Embryonic facial prominence (tissue), 1 donor: ENCODE measurements around the gene RENBP.

Experiments used
- DNase-seq: peaks from one replicate; pipeline ENCODE4 v3.0.0-alpha.2; 2016; ENCODE audit errors: extremely low spot score

Gene RENBP

GRCh38 chrX:153933748-153934147 lies 10.7 kb downstream of the RENBP start:
- no peak for DNase-seq

GRCh38 chrX:153932220-153932915 lies 12.1 kb downstream of the RENBP start:
- no peak for DNase-seq

- DNase-seq, result no peak
Observed at GRCh38 chrX:153931748-153932147, 12.7 kb downstream of the RENBP start.

- DNase-seq, result no peak
Observed at GRCh38 chrX:153931151-153931550, 13.3 kb downstream of the RENBP start.

- DNase-seq, result no peak
Observed at GRCh38 chrX:153930011-153930910, 14.2 kb downstream of the RENBP start.

DNA sequence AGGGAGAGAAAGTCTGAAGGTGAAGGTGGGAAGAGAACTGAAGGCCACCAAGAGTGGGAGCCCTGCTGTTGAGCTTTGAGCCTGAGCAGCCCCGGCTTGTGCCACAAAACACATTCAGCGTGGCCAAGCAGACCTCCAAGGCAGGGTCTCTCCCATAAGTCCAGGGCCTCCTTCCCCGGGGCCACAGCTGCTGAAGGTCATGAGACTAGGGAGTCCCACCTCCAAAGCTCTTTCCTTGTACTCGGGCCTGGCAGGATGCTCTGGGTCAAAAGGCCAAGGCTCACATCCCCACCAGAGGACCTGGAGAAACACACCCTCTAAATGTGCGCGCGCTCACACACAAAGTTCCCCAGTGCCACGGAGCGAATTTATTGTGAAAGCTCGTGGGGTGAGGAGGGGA lies 14.9 kb downstream of the RENBP start:
- no peak for DNase-seq

DNA sequence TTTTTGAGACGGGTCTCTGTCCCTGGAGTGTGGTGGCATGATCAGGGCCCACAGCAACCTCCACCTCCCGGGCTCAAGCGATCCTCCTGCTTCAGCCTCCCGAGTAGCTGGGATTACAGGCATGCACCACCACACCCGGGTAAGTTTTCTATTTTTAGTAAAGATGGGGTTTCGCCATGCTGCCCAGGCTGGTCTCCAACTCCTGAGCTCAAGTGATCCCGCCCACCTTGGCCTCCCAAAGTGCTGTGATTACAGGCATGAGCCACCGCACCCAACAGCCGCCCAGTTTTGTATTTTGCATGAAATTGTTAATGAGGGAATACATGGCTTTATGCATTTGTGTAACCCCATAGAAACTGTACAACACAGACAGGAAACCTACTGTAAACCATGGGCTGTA lies 15.6 kb downstream of the RENBP start:
- DNase-seq, result no peak

DNA sequence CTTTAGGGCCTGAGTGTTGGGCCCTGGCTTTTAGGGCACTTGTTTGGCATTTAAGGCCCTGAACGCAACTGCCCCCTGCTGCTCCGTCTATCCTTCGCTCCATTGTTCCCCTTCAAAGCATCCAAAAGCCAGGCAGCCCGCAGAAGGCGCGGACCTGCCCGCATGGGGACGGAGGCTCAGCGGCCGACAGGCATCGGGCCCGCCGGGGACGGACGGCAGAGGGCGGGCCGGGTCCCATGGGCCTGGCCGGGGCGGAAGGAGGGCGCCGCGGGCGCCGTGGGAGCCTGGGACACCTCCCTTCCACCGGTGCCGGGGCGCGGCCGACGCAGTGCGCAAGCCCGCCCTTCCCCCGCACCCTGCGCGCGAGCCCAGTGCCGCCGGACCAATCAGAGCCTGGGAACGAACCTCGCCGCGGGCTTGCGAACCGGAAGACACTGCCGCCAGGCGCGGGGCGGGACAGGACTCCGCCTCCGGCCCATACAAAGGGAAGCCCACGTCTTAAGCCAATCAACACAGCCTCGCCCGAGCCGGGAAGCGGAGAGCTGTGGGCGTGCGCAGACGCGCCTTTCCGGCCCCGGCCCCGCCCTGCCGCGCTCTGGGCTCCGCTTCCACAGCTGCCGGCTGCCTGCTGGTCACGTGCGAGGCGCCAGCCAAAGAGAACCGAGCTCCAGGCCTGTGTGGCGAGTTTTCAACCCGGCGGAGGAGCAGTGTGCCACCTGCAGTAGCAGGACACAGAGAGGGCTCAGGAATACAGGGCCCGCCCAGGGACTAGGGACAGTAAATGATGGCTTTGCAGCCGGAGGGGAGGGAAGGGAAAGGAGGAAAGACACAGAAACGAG lies 16.3 kb downstream of the RENBP start:
- peak; percentile 92 for DNase-seq

DNA sequence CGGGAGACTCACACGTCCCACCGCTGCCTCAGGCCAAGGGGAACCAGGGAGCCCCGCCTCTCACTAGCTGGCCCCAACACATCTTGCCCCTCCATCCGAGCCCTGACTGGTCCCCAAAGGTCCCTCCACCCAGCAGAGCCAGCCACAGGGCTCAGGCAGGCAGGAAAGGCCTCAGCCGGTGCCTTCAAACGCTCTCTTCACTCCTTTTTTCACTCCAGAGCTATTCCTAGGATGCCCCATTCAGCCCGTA lies 16.8 kb downstream of the RENBP start:
- no peak for DNase-seq

DNA sequence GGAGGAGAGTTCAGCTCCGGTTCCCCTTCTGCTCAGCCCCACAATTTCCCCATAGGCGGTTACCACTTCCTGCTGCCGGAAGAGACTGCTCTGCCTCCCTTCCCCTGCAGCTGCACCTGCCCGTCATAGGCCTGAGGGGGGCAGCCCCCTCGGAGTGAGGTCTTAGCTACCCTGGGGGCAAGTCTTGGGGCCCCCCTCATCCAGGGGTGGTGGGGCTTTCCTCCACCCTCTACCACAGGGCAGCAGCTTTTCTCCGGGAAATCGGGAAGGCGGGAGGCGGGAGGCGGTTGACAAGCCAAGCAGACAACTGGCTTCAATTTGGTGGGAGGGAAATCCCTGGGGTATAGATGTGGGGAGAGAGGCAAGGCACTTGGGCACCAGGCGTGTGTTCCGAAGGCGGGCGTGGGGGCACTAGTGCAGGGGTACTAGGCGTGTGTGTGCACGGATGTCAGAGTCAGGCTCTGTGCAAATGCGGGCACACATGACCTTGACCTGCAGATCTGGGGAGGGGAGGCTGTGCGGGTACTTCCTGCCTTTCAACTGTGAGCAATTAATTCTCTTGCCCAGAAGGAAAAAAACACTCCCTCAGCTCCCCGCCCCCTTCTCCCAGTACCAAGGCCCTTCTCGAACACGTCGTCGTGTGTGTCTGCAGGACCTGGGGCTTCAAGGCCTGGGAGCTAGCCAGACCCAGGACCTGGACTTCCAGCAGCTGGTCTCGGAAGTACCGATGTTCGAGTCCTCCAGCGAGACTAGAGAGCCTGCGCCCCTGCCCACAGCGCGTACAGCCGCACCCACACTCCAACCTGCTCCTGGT lies 17.4 kb downstream of the RENBP start:
- DNase-seq, result peak; percentile 39

DNA sequence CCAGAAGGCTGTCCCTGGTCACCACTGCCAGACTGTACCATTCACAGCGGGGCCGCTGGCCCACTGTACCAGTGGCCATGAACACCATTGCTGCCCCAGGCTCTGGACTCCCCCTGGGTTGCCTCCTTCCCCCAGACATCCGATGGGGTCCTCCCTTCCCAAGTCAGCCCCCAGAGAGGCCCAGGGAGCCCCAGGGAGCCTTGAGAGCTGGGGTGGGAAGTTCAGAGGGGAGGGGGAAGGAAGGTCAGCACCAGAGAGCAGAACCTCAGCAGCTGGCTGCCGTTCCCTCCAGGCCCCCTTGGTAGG lies 17.9 kb downstream of the RENBP start:
- no peak for DNase-seq

- no peak for DNase-seq
Observed at GRCh38 chrX:153925739-153926551, 18.5 kb downstream of the RENBP start, which contains the start of gene ARHGAP4. Gene ARHGAP4 (minus strand): TSS chrX:153926264. CDS start chrX:153926202, 62 bp downstream.

DNA sequence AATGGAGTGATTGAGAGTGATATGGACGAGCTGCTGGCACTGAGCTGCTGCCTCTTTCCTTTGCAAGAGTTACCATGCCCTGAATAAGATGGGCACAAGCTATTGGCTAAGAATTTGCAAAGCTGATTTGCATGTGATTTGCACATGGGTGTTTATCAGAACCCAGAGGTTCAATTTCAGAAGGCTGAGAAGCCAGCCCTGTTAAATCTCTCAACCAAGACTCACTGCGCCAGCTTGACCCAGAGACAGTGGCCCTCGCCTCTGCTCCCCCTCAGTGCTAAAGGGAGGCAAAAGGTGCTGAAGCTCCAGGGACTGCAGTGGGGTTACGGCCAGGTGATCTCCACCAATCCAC lies 19.1 kb downstream of the RENBP start:
- no peak for DNase-seq

GRCh38 chrX:153924149-153924861 lies 20.1 kb downstream of the RENBP start:
- no peak for DNase-seq

GRCh38 chrX:153922932-153923857 lies 21.2 kb downstream of the RENBP start:
- DNase-seq, result no peak

DNA sequence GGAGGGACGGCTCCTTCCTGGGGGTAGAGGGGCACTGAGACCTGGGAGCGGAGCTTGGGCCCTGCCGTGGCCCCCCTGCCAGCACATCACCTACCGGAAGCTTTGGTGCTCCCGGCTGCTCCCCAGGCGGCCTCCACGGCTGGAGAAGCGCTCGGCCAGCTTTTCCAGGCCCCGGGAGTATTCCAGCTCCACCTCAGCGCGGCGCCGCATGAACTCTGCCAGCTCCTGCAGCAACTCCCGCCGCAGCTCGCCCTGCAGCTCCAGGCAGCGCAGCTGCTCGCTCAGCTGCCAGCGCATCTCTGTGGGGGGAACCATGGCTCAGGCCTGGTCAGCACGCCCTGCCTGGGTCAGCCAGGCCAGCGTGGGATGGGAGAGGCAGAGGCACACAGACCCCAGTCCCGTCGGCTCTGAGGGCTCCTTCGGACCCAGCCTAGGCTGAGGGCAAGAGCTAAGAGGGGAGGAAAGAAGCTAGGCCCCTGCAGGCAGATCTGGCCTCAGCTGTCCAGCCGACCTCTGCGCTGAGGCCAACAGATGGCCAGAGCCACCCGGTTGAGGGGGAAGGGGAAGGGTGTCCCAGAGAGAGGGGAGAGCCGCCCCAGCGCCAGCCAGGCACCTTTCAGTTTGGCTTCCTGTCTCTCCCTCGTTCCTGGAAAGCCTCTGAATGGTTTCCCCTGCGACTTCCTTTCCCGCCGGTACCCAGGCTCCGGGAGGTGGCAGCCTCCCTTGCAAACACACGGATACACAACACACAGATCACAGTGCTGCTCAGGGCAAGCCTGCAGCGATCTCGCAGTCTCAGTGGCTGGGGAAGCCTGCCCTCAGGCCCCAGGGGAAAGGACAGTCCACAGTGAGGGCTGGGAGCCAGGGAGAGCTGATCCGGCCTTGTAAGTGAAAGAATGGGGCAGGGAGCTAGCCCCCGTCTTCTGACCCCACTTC lies 22.7 kb downstream of the RENBP start:
- DNase-seq, result no peak

GRCh38 chrX:153921070-153921469 lies 23.4 kb downstream of the RENBP start:
- no peak for DNase-seq

DNA sequence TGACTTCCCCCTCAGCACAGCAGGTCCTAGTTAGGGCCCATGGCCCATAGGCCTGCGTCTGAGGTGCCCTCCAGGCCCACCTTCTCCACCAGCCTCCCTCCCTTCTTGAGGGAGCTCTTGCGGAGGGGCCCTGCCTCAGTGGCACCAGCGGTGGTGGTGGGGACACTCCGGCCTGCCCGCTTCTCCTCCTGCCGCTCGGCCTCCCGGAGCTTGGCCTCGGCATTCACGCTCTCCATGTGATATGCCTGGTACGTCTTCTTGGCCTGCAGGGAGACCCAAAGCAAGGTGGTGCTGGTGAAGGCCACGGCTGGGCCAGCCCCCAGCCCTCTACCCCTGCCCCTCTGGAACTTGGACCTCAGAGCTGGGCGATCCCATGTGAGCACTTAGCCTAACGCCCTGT lies 23.9 kb downstream of the RENBP start:
- DNase-seq, result no peak
